IMR-90 (cell line): ENCODE data around the gene GRAMD2B. TPM values are rescaled to one million over a fixed set of nuclear protein-coding genes. Genes with fewer than 3 reads are reported as not detected.

Experiments used
- ATAC-seq: fragments of 200-7000 bp; cut with Tn5 transposase; 2 replicates; pipeline ENCODE4 v1.9.1; 2020; ENCODE audit warnings: low read depth, mild to moderate bottlenecking, moderate library complexity
- BruUV-seq: library from RNA; stranded (reverse); fragments of 400-500 nt; replicated peaks from 2 replicates; lab custom pipeline; 2021; lab: Mats Ljungman, UMichigan
- CTCF ChIA-PET: fragments of 300-600 bp; formaldehyde crosslinking; extraction: SDS; loops from one replicate; lab custom pipeline; 2021; ENCODE audit warnings: antibody characterized with exemption; lab: Yijun Ruan, JAX
- POLR2A ChIA-PET: fragments of 300-600 bp; sonication (Branson Sonifier 250); formaldehyde crosslinking; loops from one replicate; lab custom pipeline; 2022; ENCODE audit warnings: antibody characterized with exemption; ENCODE audit not compliant: unreplicated experiment; lab: Charles Lee
- DNase-seq: peaks from one replicate; pipeline ENCODE4 v3.0.0; 2013
- H2AFZ ChIP-seq: replicated peaks from 2 replicates; pipeline ENCODE3; 2013; ENCODE audit warnings: low read length, mild to moderate bottlenecking; ENCODE audit not compliant: poor library complexity
- H2AK5ac ChIP-seq: 2 replicates; pipeline ENCODE4 v1.6.1; 2013; ENCODE audit warnings: low read depth, low read length, inconsistent platforms
- H2AK9ac ChIP-seq: replicated peaks from 2 replicates; pipeline ENCODE3; 2013; ENCODE audit warnings: mild to moderate bottlenecking, low read depth, low read length, moderate library complexity; ENCODE audit not compliant: poor library complexity
- H2BK120ac ChIP-seq: 2 replicates; pipeline ENCODE4 v1.6.1; 2013; ENCODE audit warnings: low read depth, low read length, inconsistent platforms
- H2BK15ac ChIP-seq: 3 replicates; pipeline ENCODE4 v1.6.1; 2013; ENCODE audit warnings: low read depth, low read length, inconsistent platforms
- H2BK20ac ChIP-seq: 2 replicates; pipeline ENCODE4 v1.6.1; 2013; ENCODE audit warnings: low read depth, mild to moderate bottlenecking, inconsistent platforms, low read length, moderate library complexity
- H2BK5ac ChIP-seq: 2 replicates; pipeline ENCODE4 v1.6.1; 2013; ENCODE audit warnings: mild to moderate bottlenecking, low read depth, low read length, inconsistent platforms; ENCODE audit not compliant: poor library complexity, severe bottlenecking
- H3K14ac ChIP-seq: replicated peaks from 2 replicates; pipeline ENCODE4 v1.6.1; 2013; ENCODE audit warnings: low read depth, low read length, inconsistent platforms
- H3K18ac ChIP-seq: 2 replicates; pipeline ENCODE4 v1.6.1; 2013; ENCODE audit warnings: low read depth, low read length, control low read depth
- H3K23ac ChIP-seq: 2 replicates; pipeline ENCODE4 v1.6.1; 2013; ENCODE audit warnings: low read depth, low read length, inconsistent platforms
- H3K27ac ChIP-seq: 2 replicates; pipeline ENCODE4 v1.5.1; 2013; ENCODE audit warnings: mild to moderate bottlenecking, control low read depth, low read length; ENCODE audit not compliant: insufficient read depth
- H3K27me3 ChIP-seq: 2 replicates; pipeline ENCODE4 v1.6.1; 2013; ENCODE audit warnings: low read length; ENCODE audit not compliant: control insufficient read depth, insufficient read depth
- H3K36me3 ChIP-seq: 2 replicates; pipeline ENCODE4 v1.6.1; 2013; ENCODE audit warnings: low read length, mixed read lengths; ENCODE audit not compliant: control insufficient read depth, insufficient read depth
- H3K4ac ChIP-seq: 2 replicates; pipeline ENCODE4 v1.6.1; 2013; ENCODE audit warnings: low read depth, low read length, inconsistent platforms
- H3K4me1 ChIP-seq: 2 replicates; pipeline ENCODE4 v1.6.1; 2013; ENCODE audit warnings: low read length, mixed read lengths; ENCODE audit not compliant: control insufficient read depth, insufficient read depth
- H3K4me2 ChIP-seq: 2 replicates; pipeline ENCODE4 v1.6.1; 2013; ENCODE audit warnings: low read depth, mild to moderate bottlenecking, control low read depth, low read length, moderate library complexity
- H3K4me3 ChIP-seq: 2 replicates; pipeline ENCODE4 v1.5.1; 2013; ENCODE audit warnings: low read depth, mild to moderate bottlenecking, control low read depth, low read length, moderate library complexity; ENCODE audit not compliant: insufficient read depth
- H3K56ac ChIP-seq: 2 replicates; pipeline ENCODE4 v1.6.1; 2013; ENCODE audit warnings: low read length, inconsistent platforms; ENCODE audit not compliant: insufficient read depth; ENCODE audit errors: extremely low read depth
- H3K79me1 ChIP-seq, 2 experiments: 2 replicates each; pipeline ENCODE4 v1.6.1; 2013; ENCODE audit warnings: low read length in 2 of 2, inconsistent platforms in 1 of 2, low read depth in 1 of 2
- H3K9ac ChIP-seq: 2 replicates; pipeline ENCODE4 v1.6.1; 2013; ENCODE audit warnings: low read depth, low read length, control low read depth
- H3K9me1 ChIP-seq: 2 replicates; pipeline ENCODE4 v1.6.1; 2013; ENCODE audit warnings: low read length, inconsistent platforms; ENCODE audit not compliant: insufficient read depth
- H3K9me3 ChIP-seq: 2 replicates; pipeline ENCODE4 v1.6.1; 2013; ENCODE audit warnings: low read length; ENCODE audit not compliant: control insufficient read depth, insufficient read depth
- H4K20me1 ChIP-seq: 2 replicates; pipeline ENCODE4 v1.6.1; 2013; ENCODE audit warnings: low read length, inconsistent platforms; ENCODE audit not compliant: insufficient read depth
- H4K5ac ChIP-seq: 2 replicates; pipeline ENCODE4 v1.6.1; 2013; ENCODE audit warnings: mild to moderate bottlenecking, low read depth, low read length, control low read depth
- H4K8ac ChIP-seq, 2 experiments: 2 replicates each; pipeline ENCODE4 v1.6.1; 2013; ENCODE audit warnings: low read depth in 2 of 2, low read length in 2 of 2, control low read depth in 1 of 2, inconsistent platforms in 1 of 2
- H4K91ac ChIP-seq: 2 replicates; pipeline ENCODE4 v1.6.1; 2013; ENCODE audit warnings: low read depth, low read length, inconsistent platforms; ENCODE audit not compliant: insufficient read depth
- CEBPB ChIP-seq: IDR thresholded peaks from 2 replicates; pipeline ENCODE4 v1.6.1; 2012; ENCODE audit warnings: low read depth, low read length, improper control_type of control experiment
- MAFK ChIP-seq: IDR thresholded peaks from 2 replicates; pipeline ENCODE4 v1.6.1; 2012; ENCODE audit warnings: low read depth, low read length, improper control_type of control experiment
- MAZ ChIP-seq: IDR thresholded peaks from 2 replicates; pipeline ENCODE4 v1.6.1; 2012; ENCODE audit warnings: low read depth, mild to moderate bottlenecking, low read length, improper control_type of control experiment, moderate library complexity, borderline replicate concordance
- POLR2A ChIP-seq: IDR thresholded peaks from 2 replicates; pipeline ENCODE4 v1.6.1; 2012; ENCODE audit warnings: mild to moderate bottlenecking, low read depth, low read length
- RAD21 ChIP-seq: IDR thresholded peaks from 2 replicates; pipeline ENCODE4 v1.6.1; 2012; ENCODE audit warnings: low read length, improper control_type of control experiment
- WGBS, 2 experiments: methylation state at CpG; one replicate each; pipeline versions ENCODE4 v1.1.5 to v1.1.7; 2013; ENCODE audit warnings: missing lambda C conversion rate in 2 of 2; ENCODE audit not compliant: insufficient read length in 1 of 2; ENCODE audit errors: extremely low coverage in 2 of 2; 5-methylcytosine and 5-hydroxymethylcytosine counted together
- dilution Hi-C: fragments of 300-500 bp; cut with HindIII; formaldehyde crosslinking; loops from one replicate; pipeline ENCODE4 v1.14.3; 2018; ENCODE audit warnings: low sequenced_read_pairs; ENCODE audit not compliant: unreplicated experiment
- in situ Hi-C: fragments of 300-500 bp; cut with MboI; formaldehyde crosslinking; loops from 3 replicates; pipeline ENCODE4 v1.14.3; 2019; ENCODE audit warnings: low sequenced_read_pairs, inconsistent platforms, mixed read lengths
- intact Hi-C: fragments of 100-400 bp; cut with micrococcal nuclease; formaldehyde crosslinking; loops from 2 replicates; pipeline ENCODE4 v1.10.0; 2022
- polyA plus RNA-seq, 3 experiments: library from polyadenylated mRNA; depleted of rRNA; stranded (reverse); fragments of >200 nt; gene quantifications; 2 replicates each; pipeline ENCODE4 v1.2.3, GENCODE V29; 2012; ENCODE audit warnings: low replicate concordance in 1 of 3
- total RNA-seq: library from RNA; depleted of rRNA; stranded (reverse); fragments of >200 nt; gene quantifications from 2 replicates; pipeline ENCODE4 v1.2.3, GENCODE V29; 2012
- TF ChIP-seq, protein P1 (sequence below): fragments of 150-350 bp; IDR thresholded peaks from 2 replicates; pipeline ENCODE4 v1.6.1; 2016; ENCODE audit warnings: low read depth, mild to moderate bottlenecking, low read length, moderate library complexity, borderline replicate concordance

GRAMD2B gene
- total and polyA plus RNA-seq, 2 of the 4 experiments (the other 2 are of a cell fraction) = 13.9 to 20.3 TPM

DNA sequence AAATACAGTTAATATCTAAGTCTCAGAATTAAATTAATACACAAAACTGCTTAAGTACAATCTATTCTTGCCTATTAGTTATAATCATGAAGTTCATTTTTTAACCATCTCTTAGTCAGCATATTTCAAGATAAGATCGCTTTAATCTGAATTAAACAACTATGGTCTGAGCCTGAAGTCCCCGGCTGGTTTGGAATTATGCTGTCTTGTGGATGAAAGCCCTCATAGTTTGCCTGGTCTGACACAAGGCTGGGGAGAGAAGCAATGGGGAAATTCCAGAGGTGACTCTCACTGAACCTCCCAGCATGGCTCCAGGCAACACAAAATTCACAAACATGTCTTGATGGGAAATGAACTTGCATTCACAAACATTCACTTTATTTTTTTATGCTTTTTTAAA, 28.0 kb upstream of the GRAMD2B start:
- H4K20me1 ChIP-seq = no peaks in the 10 kb centered on the region
- peak; percentile 73 for DNase-seq
- ChIA-PET CTCF (no interaction called here), POLR2A (no interaction called here)
- ATAC-seq = peak; percentile 86
- H3K9ac ChIP-seq = no peak overlapping the region
- H2BK15ac ChIP-seq = no peak overlapping the region
- H4K91ac ChIP-seq = no peak overlapping the region
- peaks cover 6% of the 10 kb centered on the region for H3K9me3 ChIP-seq
- no peak overlapping the region for H3K23ac ChIP-seq
- no peak overlapping the region for H2BK5ac ChIP-seq
- TF ChIP-seq MAFK (peak; percentile 80), CEBPB (no peak), RAD21 (no peak), MAZ (no peak), POLR2A (no peak)
- TF ChIP-seq, protein P1, sequence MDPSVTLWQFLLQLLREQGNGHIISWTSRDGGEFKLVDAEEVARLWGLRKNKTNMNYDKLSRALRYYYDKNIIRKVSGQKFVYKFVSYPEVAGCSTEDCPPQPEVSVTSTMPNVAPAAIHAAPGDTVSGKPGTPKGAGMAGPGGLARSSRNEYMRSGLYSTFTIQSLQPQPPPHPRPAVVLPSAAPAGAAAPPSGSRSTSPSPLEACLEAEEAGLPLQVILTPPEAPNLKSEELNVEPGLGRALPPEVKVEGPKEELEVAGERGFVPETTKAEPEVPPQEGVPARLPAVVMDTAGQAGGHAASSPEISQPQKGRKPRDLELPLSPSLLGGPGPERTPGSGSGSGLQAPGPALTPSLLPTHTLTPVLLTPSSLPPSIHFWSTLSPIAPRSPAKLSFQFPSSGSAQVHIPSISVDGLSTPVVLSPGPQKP = no peak
- no CpG with 5 or more reads among the region's 2 CpGs for WGBS, 2 experiments
- no peak overlapping the region for H3K56ac ChIP-seq
- no peak overlapping the region for H3K14ac ChIP-seq
- H3K27me3 ChIP-seq = no peaks in the 10 kb centered on the region
- dilution Hi-C loops (no loop called here), in situ Hi-C loops (no loop called here), intact Hi-C loops (no loop called here)
- BruUV-seq = no TSS peak
- no peaks in the 10 kb centered on the region for H3K79me1 ChIP-seq
- no peak overlapping the region for H3K27ac ChIP-seq
- H3K4ac ChIP-seq = no peak overlapping the region
- H3K4me2 ChIP-seq = no peak overlapping the region
- H3K18ac ChIP-seq = no peak overlapping the region
- H2BK20ac ChIP-seq = no peak overlapping the region
- H3K36me3 ChIP-seq = no peaks in the 10 kb centered on the region
- no peak overlapping the region for H2BK120ac ChIP-seq
- H3K4me1 ChIP-seq = no peaks in the 10 kb centered on the region
- H2AFZ ChIP-seq = peak overlapping the region; percentile 9
- no peak overlapping the region for H4K8ac ChIP-seq
- no peak overlapping the region for H4K5ac ChIP-seq
- no peak overlapping the region for H2AK5ac ChIP-seq
- H3K9me1 ChIP-seq = no peaks in the 10 kb centered on the region
- no peak overlapping the region for H3K4me3 ChIP-seq
- no peak overlapping the region for H2AK9ac ChIP-seq
